Glutamatergic neuron (in vitro differentiated cells): ENCODE data around the gene FA2H. TPM values are rescaled to one million over a fixed set of nuclear protein-coding genes. Genes with fewer than 3 reads are reported as not detected.
A peak's percentile ranks its signal among the peaks of the same experiment; 100 is the strongest.

Experiments used
- DNase-seq: peaks from one replicate; pipeline ENCODE4 v3.0.0; 2022
- H3K27ac Mint-ChIP-seq: one replicate; pipeline ENCODE4 v1.8.0; 2020; ENCODE audit warnings: mild to moderate bottlenecking, mixed read lengths, inconsistent platforms; ENCODE audit not compliant: unreplicated experiment
- H3K27me3 Mint-ChIP-seq: one replicate; pipeline ENCODE4 v1.8.0; 2020; ENCODE audit warnings: mild to moderate bottlenecking, moderate library complexity, mixed read lengths, inconsistent platforms; ENCODE audit not compliant: unreplicated experiment
- H3K36me3 Mint-ChIP-seq: one replicate; pipeline ENCODE4 v1.8.0; 2020; ENCODE audit warnings: mild to moderate bottlenecking, mixed read lengths, inconsistent platforms; ENCODE audit not compliant: unreplicated experiment
- H3K4me1 Mint-ChIP-seq: one replicate; pipeline ENCODE4 v1.8.0; 2020; ENCODE audit warnings: mild to moderate bottlenecking, low read depth, mixed read lengths, inconsistent platforms; ENCODE audit not compliant: unreplicated experiment
- H3K4me3 Mint-ChIP-seq: one replicate; pipeline ENCODE4 v1.8.0; 2020; ENCODE audit warnings: mild to moderate bottlenecking, mixed read lengths, inconsistent platforms; ENCODE audit not compliant: unreplicated experiment
- H3K9me3 Mint-ChIP-seq: one replicate; pipeline ENCODE4 v1.8.0; 2020; ENCODE audit warnings: mild to moderate bottlenecking, moderate library complexity, mixed read lengths, inconsistent platforms; ENCODE audit not compliant: unreplicated experiment
- CTCF ChIP-seq: fragments of 200-600 bp; sonication (generic); IDR thresholded peaks from one replicate; pipeline ENCODE4 v1.5.0; 2021; ENCODE audit not compliant: partially characterized antibody, unreplicated experiment
- total RNA-seq: library from RNA; stranded (reverse); fragmentation: NEBNext Ultra II Directional; extraction: Animal tissue kit (Norgen Biotek cat#: 25700); gene quantifications from one replicate; pipeline ENCODE4 v1.2.1, GENCODE V29; 2021; ENCODE audit not compliant: unreplicated experiment

The FA2H gene
- total RNA-seq, 1 donor from 2014 or later: not detected

GRCh38 chr16:74700438-74701225 is 74.0 kb downstream of the FA2H start, which contains the start of gene MLKL:
MLKL (minus strand) TSS chr16:74700862; CDS start chr16:74695757, 5,105 bp downstream.
- DNase-seq: peak; percentile 31
- H3K4me1 Mint-ChIP-seq: no peaks in the 10 kb centered on the region
- peak within 1 kb of the TSS; percentile 84 for H3K4me3 Mint-ChIP-seq
- no peak within 1 kb of the TSS for H3K27ac Mint-ChIP-seq
- no peaks in the 10 kb centered on the region for H3K9me3 Mint-ChIP-seq
- no peak for TF ChIP-seq CTCF
- peaks cover 8% of the 10 kb centered on the region for H3K27me3 Mint-ChIP-seq
- H3K36me3 Mint-ChIP-seq: no peaks in the 10 kb centered on the region

GRCh38 chr16:74700116-74700437 is 74.5 kb downstream of the FA2H start:
- no peaks in the 10 kb centered on the region for H3K4me1 Mint-ChIP-seq
- no peak for TF ChIP-seq CTCF
- H3K27me3 Mint-ChIP-seq: peaks cover 8% of the 10 kb centered on the region
- no peak for DNase-seq
- H3K9me3 Mint-ChIP-seq: no peaks in the 10 kb centered on the region
- H3K4me3 Mint-ChIP-seq: peak overlapping the region; percentile 84
- H3K27ac Mint-ChIP-seq: no peak overlapping the region
- H3K36me3 Mint-ChIP-seq: no peaks in the 10 kb centered on the region

DNA sequence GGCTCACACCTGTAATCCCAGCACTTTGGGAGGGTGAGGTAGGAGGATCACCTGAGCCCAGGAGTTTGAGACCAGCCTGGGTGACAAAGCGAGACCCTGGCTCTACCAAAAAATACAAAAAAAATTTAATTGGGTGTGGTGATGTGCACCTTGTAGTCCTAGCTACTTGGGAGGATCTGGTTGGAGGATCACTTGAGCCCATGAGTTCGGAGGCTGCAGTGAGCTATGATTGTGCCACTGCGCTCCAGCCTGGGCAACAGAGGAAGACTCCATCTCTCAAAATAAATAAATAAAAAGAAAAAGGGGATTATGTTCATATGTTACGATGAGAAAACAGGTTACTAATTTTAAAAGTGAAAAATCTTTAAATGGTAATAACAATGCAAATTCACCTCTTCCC is 75.0 kb downstream of the FA2H start:
- Mint-ChIP-seq H3K27me3 (peaks cover 8% of the 10 kb centered on the region), H3K36me3 (no peaks in the 10 kb centered on the region), H3K4me1 (no peaks in the 10 kb centered on the region), H3K27ac (no peak overlapping the region), H3K4me3 (no peak overlapping the region), H3K9me3 (no peaks in the 10 kb centered on the region)
- DNase-seq: no peak
- no peak for TF ChIP-seq CTCF

DNA sequence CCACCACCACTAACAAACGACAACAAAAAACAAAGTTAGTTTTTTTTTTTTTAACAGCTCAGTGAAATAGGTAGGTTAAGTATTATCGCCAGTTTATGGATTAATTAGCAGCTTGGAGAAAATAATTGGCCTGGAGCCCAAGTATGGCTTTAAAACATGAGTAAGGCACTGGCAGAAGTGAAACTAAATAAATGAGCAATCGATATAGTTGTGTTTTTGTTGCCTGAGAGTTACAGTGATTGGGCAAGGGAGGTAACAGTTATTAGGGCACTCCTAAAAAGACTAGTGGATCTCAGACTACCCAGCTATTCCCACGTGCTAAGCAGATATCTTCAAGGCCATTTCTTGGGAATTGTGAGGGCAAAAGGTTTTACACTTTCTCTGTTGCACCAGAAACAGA is 76.4 kb downstream of the FA2H start:
- Mint-ChIP-seq H3K27ac (no peak overlapping the region), H3K4me3 (no peak overlapping the region), H3K36me3 (no peaks in the 10 kb centered on the region), H3K9me3 (no peaks in the 10 kb centered on the region), H3K4me1 (no peaks in the 10 kb centered on the region), H3K27me3 (peaks cover 8% of the 10 kb centered on the region)
- no peak for DNase-seq
- no peak for TF ChIP-seq CTCF
